Measurements from ENCODE around the gene RANBP3L. TPM values are rescaled to one million over a fixed set of nuclear protein-coding genes. Genes with fewer than 3 reads are reported as not detected.

RANBP3L gene
- total RNA-seq, 1 donor from 2014 or later: not detected

DNA sequence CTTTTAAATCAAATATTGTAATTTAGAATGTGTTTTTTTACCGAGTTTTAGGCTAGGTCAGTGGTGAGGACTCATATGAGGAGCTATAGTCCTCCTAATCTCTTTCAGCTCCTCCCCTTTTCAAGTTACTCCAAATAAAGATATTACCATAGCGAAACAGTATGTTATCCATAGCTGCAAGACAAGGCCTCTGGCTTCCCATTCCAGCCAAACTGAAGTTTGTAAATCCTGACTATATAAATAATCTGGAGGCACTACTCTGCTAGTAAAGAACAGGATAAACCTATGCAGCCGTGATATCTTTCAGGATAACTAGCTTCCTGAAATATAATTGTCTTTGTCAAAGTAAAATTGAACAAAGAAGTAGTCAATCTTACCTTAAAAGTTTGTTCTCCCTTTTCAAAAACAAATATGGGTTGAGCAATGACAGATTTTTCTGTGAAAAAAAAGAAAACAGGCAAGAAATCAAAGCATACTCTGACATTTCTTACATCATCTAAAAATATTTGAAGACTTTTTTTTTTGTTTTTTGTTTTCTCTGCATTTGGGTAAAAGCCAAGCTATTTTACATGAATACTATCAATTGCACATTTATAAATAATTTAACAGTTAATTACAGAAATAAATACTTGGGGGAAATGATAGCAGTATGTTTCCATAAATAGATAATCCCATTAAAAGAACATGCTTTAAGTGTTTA is 30.7 kb downstream of the RANBP3L start:
- no peak for FAIRE-seq

GRCh38 chr5:36270175-36270574 is 31.5 kb downstream of the RANBP3L start:
- no peaks in the 10 kb centered on the region for H3K4me1 Mint-ChIP-seq (ENCODE audit: low read depth, unreplicated experiment)
- H3K9me3 Mint-ChIP-seq (ENCODE audit: unreplicated experiment): no peaks in the 10 kb centered on the region
- no peak overlapping the region for H3K27ac ChIP-seq (ENCODE audit: low read depth, low read length)
- H3K4me3 Mint-ChIP-seq (ENCODE audit: unreplicated experiment): no peak overlapping the region
- H3K27me3 ChIP-seq (ENCODE audit: insufficient read depth, low read length): no peaks in the 10 kb centered on the region
- H3K79me2 ChIP-seq (ENCODE audit: insufficient read depth, low read length): no peaks in the 10 kb centered on the region
- no peak for DNase-seq (ENCODE audit: low read depth)
- no peaks in the 10 kb centered on the region for H3K36me3 Mint-ChIP-seq (ENCODE audit: low read depth, unreplicated experiment)
- H2AFZ ChIP-seq (ENCODE audit: low read depth, low read length): no peak overlapping the region
- H3K9me3 ChIP-seq (ENCODE audit: insufficient read depth, low read depth, low read length): no peaks in the 10 kb centered on the region
- no peaks in the 10 kb centered on the region for H3K27me3 Mint-ChIP-seq (ENCODE audit: low read depth, unreplicated experiment)
- TF ChIP-seq, protein P1, sequence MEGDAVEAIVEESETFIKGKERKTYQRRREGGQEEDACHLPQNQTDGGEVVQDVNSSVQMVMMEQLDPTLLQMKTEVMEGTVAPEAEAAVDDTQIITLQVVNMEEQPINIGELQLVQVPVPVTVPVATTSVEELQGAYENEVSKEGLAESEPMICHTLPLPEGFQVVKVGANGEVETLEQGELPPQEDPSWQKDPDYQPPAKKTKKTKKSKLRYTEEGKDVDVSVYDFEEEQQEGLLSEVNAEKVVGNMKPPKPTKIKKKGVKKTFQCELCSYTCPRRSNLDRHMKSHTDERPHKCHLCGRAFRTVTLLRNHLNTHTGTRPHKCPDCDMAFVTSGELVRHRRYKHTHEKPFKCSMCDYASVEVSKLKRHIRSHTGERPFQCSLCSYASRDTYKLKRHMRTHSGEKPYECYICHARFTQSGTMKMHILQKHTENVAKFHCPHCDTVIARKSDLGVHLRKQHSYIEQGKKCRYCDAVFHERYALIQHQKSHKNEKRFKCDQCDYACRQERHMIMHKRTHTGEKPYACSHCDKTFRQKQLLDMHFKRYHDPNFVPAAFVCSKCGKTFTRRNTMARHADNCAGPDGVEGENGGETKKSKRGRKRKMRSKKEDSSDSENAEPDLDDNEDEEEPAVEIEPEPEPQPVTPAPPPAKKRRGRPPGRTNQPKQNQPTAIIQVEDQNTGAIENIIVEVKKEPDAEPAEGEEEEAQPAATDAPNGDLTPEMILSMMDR (IDR thresholded peaks at IDR 0.05; ENCODE audit: insufficient read depth, low read depth, low read length): no peak
- TF ChIP-seq EZH2 (IDR thresholded peaks at IDR 0.05; ENCODE audit: insufficient read depth, low read length): no peak
- no peak overlapping the region for H3K4me3 ChIP-seq (ENCODE audit: insufficient read depth, low read depth, low read length)
- no peak overlapping the region for H3K4me2 ChIP-seq (ENCODE audit: low read length)
- H3K9ac ChIP-seq (ENCODE audit: low read length): no peak overlapping the region
- H3K4me1 ChIP-seq (ENCODE audit: insufficient read depth, low read length): no peaks in the 10 kb centered on the region
- no peak overlapping the region for H3K27ac Mint-ChIP-seq (ENCODE audit: unreplicated experiment)
- no peaks in the 10 kb centered on the region for H4K20me1 ChIP-seq (ENCODE audit: insufficient read depth, low read length)
- no peak for FAIRE-seq
- H3K36me3 ChIP-seq (ENCODE audit: insufficient read depth, low read length): no peaks in the 10 kb centered on the region

More for the DNA sequence above, 30.7 kb downstream of the RANBP3L start:
- Mint-ChIP-seq H3K36me3 (ENCODE audit: low read depth, unreplicated experiment) (no peaks in the 10 kb centered on the region), H3K9me3 (ENCODE audit: unreplicated experiment) (no peaks in the 10 kb centered on the region), H3K27me3 (ENCODE audit: low read depth, unreplicated experiment) (no peaks in the 10 kb centered on the region), H3K4me3 (ENCODE audit: unreplicated experiment) (no peak overlapping the region), H3K4me1 (ENCODE audit: low read depth, unreplicated experiment) (no peaks in the 10 kb centered on the region), H3K27ac (ENCODE audit: unreplicated experiment) (no peak overlapping the region)
- Histone ChIP-seq H3K4me3 (ENCODE audit: insufficient read depth, low read depth, low read length) (no peak overlapping the region), H3K27ac (ENCODE audit: low read depth, low read length) (no peak overlapping the region), H3K9ac (ENCODE audit: low read length) (no peak overlapping the region), H3K4me2 (ENCODE audit: low read length) (no peak overlapping the region), H3K36me3 (ENCODE audit: insufficient read depth, low read length) (no peaks in the 10 kb centered on the region), H4K20me1 (ENCODE audit: insufficient read depth, low read length) (no peaks in the 10 kb centered on the region), H3K4me1 (ENCODE audit: insufficient read depth, low read length) (no peaks in the 10 kb centered on the region), H3K79me2 (ENCODE audit: insufficient read depth, low read length) (no peaks in the 10 kb centered on the region), H2AFZ (ENCODE audit: low read depth, low read length) (no peak overlapping the region), H3K9me3 (ENCODE audit: insufficient read depth, low read depth, low read length) (no peaks in the 10 kb centered on the region), H3K27me3 (ENCODE audit: insufficient read depth, low read length) (no peaks in the 10 kb centered on the region)
- no peak for DNase-seq (ENCODE audit: low read depth)
- TF ChIP-seq, protein P1 (IDR thresholded peaks at IDR 0.05; ENCODE audit: insufficient read depth, low read depth, low read length): no peak
- TF ChIP-seq EZH2 (IDR thresholded peaks at IDR 0.05; ENCODE audit: insufficient read depth, low read length): no peak

GRCh38 chr5:36269478-36269877 is 32.2 kb downstream of the RANBP3L start:
- Histone ChIP-seq H3K9me3 (ENCODE audit: insufficient read depth, low read depth, low read length) (no peaks in the 10 kb centered on the region), H3K79me2 (ENCODE audit: insufficient read depth, low read length) (no peaks in the 10 kb centered on the region), H3K4me1 (ENCODE audit: insufficient read depth, low read length) (no peaks in the 10 kb centered on the region), H2AFZ (ENCODE audit: low read depth, low read length) (no peak overlapping the region), H3K27ac (ENCODE audit: low read depth, low read length) (no peak overlapping the region), H4K20me1 (ENCODE audit: insufficient read depth, low read length) (no peaks in the 10 kb centered on the region), H3K36me3 (ENCODE audit: insufficient read depth, low read length) (no peaks in the 10 kb centered on the region), H3K4me2 (ENCODE audit: low read length) (no peak overlapping the region), H3K4me3 (ENCODE audit: insufficient read depth, low read depth, low read length) (no peak overlapping the region), H3K27me3 (ENCODE audit: insufficient read depth, low read length) (no peaks in the 10 kb centered on the region), H3K9ac (ENCODE audit: low read length) (no peak overlapping the region)
- Mint-ChIP-seq H3K27me3 (ENCODE audit: low read depth, unreplicated experiment) (no peaks in the 10 kb centered on the region), H3K4me3 (ENCODE audit: unreplicated experiment) (no peak overlapping the region), H3K4me1 (ENCODE audit: low read depth, unreplicated experiment) (no peaks in the 10 kb centered on the region), H3K27ac (ENCODE audit: unreplicated experiment) (no peak overlapping the region), H3K36me3 (ENCODE audit: low read depth, unreplicated experiment) (no peaks in the 10 kb centered on the region), H3K9me3 (ENCODE audit: unreplicated experiment) (no peaks in the 10 kb centered on the region)
- no peak for TF ChIP-seq EZH2 (IDR thresholded peaks at IDR 0.05; ENCODE audit: insufficient read depth, low read length)
- TF ChIP-seq, protein P1 (IDR thresholded peaks at IDR 0.05; ENCODE audit: insufficient read depth, low read depth, low read length): no peak
- DNase-seq (ENCODE audit: low read depth): no peak
- FAIRE-seq: no peak
